PFSK-1 (cell line): ENCODE data around the gene RPS10.

Experiments
- POLR2AphosphoS5 ChIP-seq: IDR thresholded peaks from 2 replicates; pipeline ENCODE4 v1.6.1; 2012; ENCODE audit warnings: low read depth, mild to moderate bottlenecking, control low read depth, low read length, moderate library complexity
- REST ChIP-seq, 2 experiments: IDR thresholded peaks; 2 replicates each; pipeline versions ENCODE4 v1.6.1 to v1.8.0; 2011 to 2012; ENCODE audit warnings: low read depth in 2 of 2, low read length in 2 of 2, control low read depth in 1 of 2, inconsistent platforms in 1 of 2, mild to moderate bottlenecking in 1 of 2, moderate library complexity in 1 of 2; ENCODE audit not compliant: insufficient read depth in 1 of 2
- SIN3A ChIP-seq: IDR thresholded peaks from 2 replicates; pipeline ENCODE4 v1.6.1; 2012; ENCODE audit warnings: mild to moderate bottlenecking, low read length, moderate library complexity, borderline replicate concordance; ENCODE audit not compliant: insufficient read depth
- TAF1 ChIP-seq: IDR thresholded peaks from 2 replicates; pipeline ENCODE4 v1.6.1; 2012; ENCODE audit warnings: low read length, control low read depth, borderline replicate concordance; ENCODE audit not compliant: insufficient read depth

- TF ChIP-seq POLR2AphosphoS5: no peak
- no peak for TF ChIP-seq REST (IDR thresholded peaks at IDR 0.05; ENCODE audit: insufficient read depth in 1 of 2, low read depth in 2 of 2, low read length in 2 of 2)
- TF ChIP-seq SIN3A: no peak
- no peak for TF ChIP-seq TAF1
Measured at GRCh38 chr6:34451192-34451591, 25.3 kb upstream of the RPS10 start.
